Measurements from ENCODE around the gene LRRC8A. TPM values are rescaled to one million over a fixed set of nuclear protein-coding genes. Genes with fewer than 3 reads are reported as not detected.

The LRRC8A gene
- polyA plus RNA-seq, 1 of the 3 experiments (the other 2 are of a cell fraction): 30.4 TPM

GRCh38 chr9:128903871-128904620, 22.1 kb downstream of the LRRC8A start (continued):
- no peak for TF ChIP-seq FOSL2 (IDR thresholded peaks at IDR 0.05; ENCODE audit: borderline replicate concordance, low read depth)
- no peak for TF ChIP-seq FOXJ3 (CRISPR knock-in tag; IDR thresholded peaks at IDR 0.05)
- TF ChIP-seq MEF2A (IDR thresholded peaks at IDR 0.05; ENCODE audit: borderline replicate concordance, low read depth): no peak

DNA sequence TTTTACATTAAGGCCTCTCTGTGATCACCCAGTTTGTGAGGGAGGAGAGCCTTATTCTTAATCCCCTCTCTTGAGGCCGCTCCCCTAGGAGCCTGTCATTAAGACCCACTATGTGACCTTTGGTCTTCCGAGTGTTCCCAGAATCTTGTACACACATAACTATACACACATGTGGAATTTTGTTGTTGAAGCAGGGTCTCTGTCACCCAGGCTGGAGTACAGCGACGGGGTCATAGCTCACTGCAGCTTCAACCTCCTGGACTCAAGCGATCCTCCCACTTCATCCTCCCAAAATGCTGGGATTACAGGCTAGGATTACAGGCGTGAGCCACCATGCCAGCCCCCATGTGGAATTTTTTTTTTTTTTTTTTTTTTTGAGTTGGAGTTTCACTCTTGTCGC, 24.0 kb downstream of the LRRC8A start:
- Histone ChIP-seq H3K9me3 (no peaks in the 10 kb centered on the region), H4K20me1 (ENCODE audit: insufficient read depth) (no peaks in the 10 kb centered on the region), H2AFZ (ENCODE audit: low read depth) (no peak overlapping the region), H3K4me1 (ENCODE audit: control insufficient read depth in 1 of 2, insufficient read depth in 2 of 2, low read depth in 1 of 2, low read length in 1 of 2) (peaks cover 8 to 9% of the 10 kb centered on the region in 2 experiments; a peak in 3 of 4 replicates), H3K4me2 (no peak overlapping the region), H3K79me2 (ENCODE audit: insufficient read depth) (peaks cover 51% of the 10 kb centered on the region; the same call in 1 of the 2 replicates), H3K4me3 (ENCODE audit: low read depth in 2 of 2, low read length in 1 of 2) (no peak overlapping the region), H3F3A (replicated peaks; ENCODE audit: insufficient read depth) (peaks cover 12% of the 10 kb centered on the region), H3K9ac (no peak overlapping the region), H3K36me3 (replicated peaks in 1 of 2; ENCODE audit: control insufficient read depth in 1 of 2, insufficient read depth in 2 of 2, low read length in 1 of 2) (peaks cover 13 to 29% of the 10 kb centered on the region in 2 experiments), H3K27me3 (ENCODE audit: insufficient read depth) (no peaks in the 10 kb centered on the region), H3K9me2 (no peaks in the 10 kb centered on the region), H3K27ac (ENCODE audit: low read depth in 2 of 2, low read length in 1 of 2) (no peak overlapping the region)
- TF ChIP-seq POLR2AphosphoS5 (IDR thresholded peaks at IDR 0.05; ENCODE audit: low read depth, low read length) (no peak), MEF2A (IDR thresholded peaks at IDR 0.05; ENCODE audit: borderline replicate concordance, low read depth) (no peak), YY1 (IDR thresholded peaks at IDR 0.05; ENCODE audit: low read depth) (no peak), RFX5 (IDR thresholded peaks at IDR 0.05; ENCODE audit: low read length) (no peak), RXRA (IDR thresholded peaks at IDR 0.05; ENCODE audit: borderline replicate concordance, low read depth) (no peak), EZH2phosphoT487 (IDR thresholded peaks at IDR 0.05; ENCODE audit: borderline replicate concordance, low read depth) (no peak), GATA2 (CRISPR knock-in tag; IDR thresholded peaks at IDR 0.05) (no peak), SMC3 (IDR thresholded peaks at IDR 0.05; ENCODE audit: low read depth, low read length) (no peak), ZBTB33 (IDR thresholded peaks at IDR 0.05; ENCODE audit: borderline replicate concordance, low read depth) (no peak), RAD21 (IDR thresholded peaks at IDR 0.05; ENCODE audit: low read length) (no peak), TCF12 (IDR thresholded peaks at IDR 0.05) (no peak)
- TF ChIP-seq, protein P1, sequence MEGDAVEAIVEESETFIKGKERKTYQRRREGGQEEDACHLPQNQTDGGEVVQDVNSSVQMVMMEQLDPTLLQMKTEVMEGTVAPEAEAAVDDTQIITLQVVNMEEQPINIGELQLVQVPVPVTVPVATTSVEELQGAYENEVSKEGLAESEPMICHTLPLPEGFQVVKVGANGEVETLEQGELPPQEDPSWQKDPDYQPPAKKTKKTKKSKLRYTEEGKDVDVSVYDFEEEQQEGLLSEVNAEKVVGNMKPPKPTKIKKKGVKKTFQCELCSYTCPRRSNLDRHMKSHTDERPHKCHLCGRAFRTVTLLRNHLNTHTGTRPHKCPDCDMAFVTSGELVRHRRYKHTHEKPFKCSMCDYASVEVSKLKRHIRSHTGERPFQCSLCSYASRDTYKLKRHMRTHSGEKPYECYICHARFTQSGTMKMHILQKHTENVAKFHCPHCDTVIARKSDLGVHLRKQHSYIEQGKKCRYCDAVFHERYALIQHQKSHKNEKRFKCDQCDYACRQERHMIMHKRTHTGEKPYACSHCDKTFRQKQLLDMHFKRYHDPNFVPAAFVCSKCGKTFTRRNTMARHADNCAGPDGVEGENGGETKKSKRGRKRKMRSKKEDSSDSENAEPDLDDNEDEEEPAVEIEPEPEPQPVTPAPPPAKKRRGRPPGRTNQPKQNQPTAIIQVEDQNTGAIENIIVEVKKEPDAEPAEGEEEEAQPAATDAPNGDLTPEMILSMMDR (IDR thresholded peaks at IDR 0.05): no peak
- DNase-seq: no peak
- ChIA-PET CTCF (interaction anchor here (0.6 kb wide), 1 partner anchor 30 kb away, joined by 3 read pairs; no protein-coding TSS in a partner anchor), POLR2A (no interaction called here)
- 97% methylated on average over 7 of the region's 7 CpGs for WGBS (ENCODE audit: low lambda C conversion rate)
